Measurements from ENCODE around the gene PHLPP2.
"Not testable (repeated sequence)": the region's sequence is repeated elsewhere in the genome, so short reads cannot be mapped to it uniquely, and the experiment has no call there.

The PHLPP2 gene

GRCh38 chr16:71711789-71712188, 12.7 kb downstream of the PHLPP2 start:
- no peak for DNase-seq

GRCh38 chr16:71709229-71709781, 15.2 kb downstream of the PHLPP2 start:
- no peak for DNase-seq

- DNase-seq, result no peak
These were observed 15.8 kb downstream of the PHLPP2 start for GRCh38 chr16:71708696-71709095.

GRCh38 chr16:71707199-71707598, 17.3 kb downstream of the PHLPP2 start:
- DNase-seq, result no peak

GRCh38 chr16:71706046-71706445, 18.5 kb downstream of the PHLPP2 start:
- DNase-seq, result no peak

GRCh38 chr16:71703333-71703732, 21.2 kb downstream of the PHLPP2 start:
- no peak for DNase-seq

GRCh38 chr16:71700831-71701230, 23.7 kb downstream of the PHLPP2 start:
- DNase-seq, result no peak

- no peak for DNase-seq
These were observed 26.0 kb downstream of the PHLPP2 start for GRCh38 chr16:71698491-71698890.

GRCh38 chr16:71693164-71693563, 31.3 kb downstream of the PHLPP2 start:
- no peak for DNase-seq

GRCh38 chr16:71689901-71690300, 34.6 kb downstream of the PHLPP2 start:
- no peak for DNase-seq

GRCh38 chr16:71687861-71688260, 36.6 kb downstream of the PHLPP2 start:
- DNase-seq, result no peak

- not testable (repeated sequence) for DNase-seq
These were observed 40.2 kb downstream of the PHLPP2 start for GRCh38 chr16:71684280-71684679.

GRCh38 chr16:71681360-71681759, 43.1 kb downstream of the PHLPP2 start:
- no peak for DNase-seq

- DNase-seq, result no peak
These were observed 48.3 kb downstream of the PHLPP2 start for GRCh38 chr16:71676236-71676635.

- DNase-seq, result no peak
These were observed 49.1 kb downstream of the PHLPP2 start for GRCh38 chr16:71675380-71675779.

- DNase-seq, result no peak
These were observed 50.3 kb downstream of the PHLPP2 start for GRCh38 chr16:71674229-71674628.

- DNase-seq, result no peak
These were observed 50.9 kb downstream of the PHLPP2 start for GRCh38 chr16:71673582-71673973.

- DNase-seq, result no peak
These were observed 51.5 kb downstream of the PHLPP2 start for GRCh38 chr16:71672803-71673581.

- no peak for DNase-seq
These were observed 52.4 kb downstream of the PHLPP2 start for GRCh38 chr16:71672125-71672524.

GRCh38 chr16:71671165-71671564, 53.3 kb downstream of the PHLPP2 start:
- DNase-seq, result no peak

- DNase-seq, result no peak
These were observed 54.0 kb downstream of the PHLPP2 start for GRCh38 chr16:71670537-71670936.

- DNase-seq, result no peak
These were observed 54.5 kb downstream of the PHLPP2 start for GRCh38 chr16:71669926-71670536.

- no peak for DNase-seq
These were observed 57.4 kb downstream of the PHLPP2 start for GRCh38 chr16:71666928-71667707.

GRCh38 chr16:71666264-71666663, 58.2 kb downstream of the PHLPP2 start:
- DNase-seq, result no peak

Measured in NCI-H2171 (cell line).